ENCODE results near the gene GNB3. TPM values are rescaled to one million over a fixed set of nuclear protein-coding genes. Genes with fewer than 3 reads are reported as not detected.

GNB3 gene
- 21.3 and 60.8 TPM in 2 replicates for total RNA-seq (2011; cell fraction: chromatin; rRNA removed; ENCODE audit: low replicate concordance)
- 31.3 and 31.9 TPM in 2 replicates for total RNA-seq (2011; cell fraction: nucleolus; rRNA removed)
- 25.8 and 28.7 TPM in 2 replicates for total RNA-seq (2011; cell fraction: nucleoplasm; rRNA removed)
- total RNA-seq (2014; rRNA removed) (0.65 and 1.4 TPM in 2 replicates), total RNA-seq (2014; rRNA removed; fragmentation: Illumina TruSeq; extraction: Trizol) (0.61 and 1.8 TPM in 2 replicates), total RNA-seq (2015; rRNA removed; fragmentation: Illumina TruSeq; extraction: Trizol) (2.0 and 2.2 TPM in 2 replicates), total RNA-seq (2021) (3.4 and 4.5 TPM in 2 replicates), polyA plus RNA-seq (2011; rRNA removed) (1.9 and 6.8 TPM in 2 replicates), polyA plus RNA-seq (2014; fragmentation: Illumina TruSeq; extraction: Trizol) (3.6 and 5.8 TPM in 2 replicates), polyA plus RNA-seq (2014; fragmentation: Nextera tagmentation; extraction: Ambion mirVana) (1 to 10 TPM; 1.5 to 2.4 TPM), polyA plus RNA-seq (2014; rRNA removed) (2.9 and 6.1 TPM in 2 replicates), polyA minus RNA-seq (2011; rRNA and poly(A)+ RNA removed) (0.84 and 2.3 TPM in 2 replicates), Bru-seq, nascent RNA (percentile 47 among the genes with signal in this experiment), BruChase-seq, experiment 1, labeled RNA remaining after a 2-hour chase (percentile 49 among the genes with signal in this experiment), BruChase-seq, experiment 2, labeled RNA remaining after a 6-hour chase (percentile 57 among the genes with signal in this experiment)
- 2.3 and 4.7 TPM in 2 replicates for polyA plus RNA-seq (2011; cell fraction: cytosol; rRNA removed)
- polyA plus RNA-seq (2011; cell fraction: nucleus; rRNA removed): 36.2 and 42.6 TPM in 2 replicates
- polyA plus RNA-seq (2012): 4.7 and 6.6 TPM in 2 replicates
- polyA minus RNA-seq (2011; cell fraction: cytosol; rRNA and poly(A)+ RNA removed): 1.8 TPM in 1 of 2 replicates, not detected in the other
- polyA minus RNA-seq (2011; cell fraction: nucleus; rRNA and poly(A)+ RNA removed): 4.6 and 8.8 TPM in 2 replicates
- long read RNA-seq, experiment 1, partial matches to known transcripts: 0 of 1 reads
- long read RNA-seq, experiment 1, other reads (novel, unspliced or antisense): 0 of 1 reads
- long read RNA-seq, experiment 2, partial matches to known transcripts: 0 of 2 reads
- long read RNA-seq, experiment 2, other reads (novel, unspliced or antisense): 1 of 2 reads
- long read RNA-seq, experiment 3: 0 reads

GRCh38 chr12:6840761-6841515 lies at the start of gene GNB3:
GNB3 (plus strand) TSS chr12:6840925; CDS start chr12:6841288, 363 bp downstream.
- POLR2A ChIA-PET: interaction anchor here (0.8 to 4.8 kb wide), 5 partner anchors 7 to 103 kb away, joined by 3 to 39 read pairs (median 13); partner anchors contain the start of genes C12orf57, CDCA3 and USP5
- H3K9me3 ChIP-seq (replicated peaks; ENCODE audit: control insufficient read depth, insufficient read depth, low read depth, low read length): no peaks in the 10 kb centered on the region
- H3K36me3 ChIP-seq (ENCODE audit: control insufficient read depth, insufficient read depth, low read length): peaks cover 67% of the 10 kb centered on the region; the same call in 2 of the 3 replicates
- 76% methylated on average over 7 of the region's 24 CpGs for WGBS (ENCODE audit: insufficient coverage, low coverage, missing lambda C conversion rate)
- H3K4me1 ChIP-seq (replicated peaks in 1 of 2; ENCODE audit: control insufficient read depth in 2 of 2, insufficient read depth in 2 of 2, low read length in 2 of 2): peaks cover 10 to 51% of the 10 kb centered on the region in 2 experiments; a peak in 4 of 5 replicates
- H3K9me1 ChIP-seq (ENCODE audit: control insufficient read depth, insufficient read depth, low read length): no peaks in the 10 kb centered on the region
- H2AFZ ChIP-seq (ENCODE audit: low read depth, low read length): no peak within 1 kb of the TSS
- H3K9ac ChIP-seq (ENCODE audit: insufficient read depth in 1 of 2, low read depth in 2 of 2, low read length in 2 of 2): peak within 1 kb of the TSS in 1 of 2 experiments; percentile 64; a peak in 2 of 4 replicates
- FAIRE-seq (no peak), DNase-seq (ENCODE audit: extremely low read depth in 1 of 4, low spot score in 3 of 4) (no peak), ATAC-seq (no peak)
- no peaks in the 10 kb centered on the region; the same call in 1 of the 2 replicates for H4K20me1 ChIP-seq (replicated peaks; ENCODE audit: control insufficient read depth, insufficient read depth, low read length)
- no peaks in the 10 kb centered on the region for H3K27me3 ChIP-seq (ENCODE audit: control insufficient read depth in 2 of 2, insufficient read depth in 2 of 2, low read length in 2 of 2)
- BruUV-seq (replicated peaks): no TSS peak
- no peak within 1 kb of the TSS for H3K4me2 ChIP-seq (ENCODE audit: insufficient read depth, low read length)
- no peak within 1 kb of the TSS for H3K27ac ChIP-seq (ENCODE audit: extremely low read depth, low read depth, low read length)
- in situ Hi-C loops (cut with MboI): no loop called here
- CTCF ChIA-PET (ENCODE audit: low intra/inter-chr PET ratio): no interaction called here
- intact Hi-C loops (cut with micrococcal nuclease): no loop called here
- TF ChIP-seq CXXC5 (CRISPR knock-in tag; IDR thresholded peaks at IDR 0.05): no peak
- no peak for TF ChIP-seq MAFK (IDR thresholded peaks at IDR 0.05; ENCODE audit: low read length)
- peak; percentile 45; the same call in 1 of the 2 replicates for TF ChIP-seq POLR2G (IDR thresholded peaks at IDR 0.05; ENCODE audit: low read depth, low read length)
- TF ChIP-seq ARNT (IDR thresholded peaks at IDR 0.05): no peak
- TF ChIP-seq ZNF695 (CRISPR knock-in tag; IDR thresholded peaks at IDR 0.05): no peak
- TF ChIP-seq NKRF (IDR thresholded peaks at IDR 0.05; ENCODE audit: borderline replicate concordance): no peak
- TF ChIP-seq BRF1 (IDR thresholded peaks at IDR 0.05; ENCODE audit: borderline replicate concordance, extremely low read depth, insufficient read length): no peak
- no peak for TF ChIP-seq YBX1 (IDR thresholded peaks at IDR 0.05)
- no peak for TF ChIP-seq EP300 (IDR thresholded peaks at IDR 0.05; ENCODE audit: low read length)
- 0 out of 2 replicates have a peak, but pooled peaks have one; percentile 22 for TF ChIP-seq RBFOX2 (IDR thresholded peaks at IDR 0.05; ENCODE audit: low read depth, low read length)
- peak; percentile 33 for TF ChIP-seq PCBP1 (IDR thresholded peaks at IDR 0.05; ENCODE audit: low read depth, low read length, poor library complexity, severe bottlenecking)
- TF ChIP-seq ZNF655 (CRISPR knock-in tag; IDR thresholded peaks at IDR 0.05): no peak
- no peak for TF ChIP-seq CCAR2 (IDR thresholded peaks at IDR 0.05; ENCODE audit: low read depth, low read length)
- no peak for TF ChIP-seq ZNF133 (CRISPR knock-in tag; IDR thresholded peaks at IDR 0.05)
- H3K4me3 ChIP-seq: no peak within 1 kb of the TSS
- H3K79me2 ChIP-seq (ENCODE audit: control insufficient read depth, insufficient read depth, low read length): no peaks in the 10 kb centered on the region

Measured in K562 (cell line).